SJSA1 (cell line): Measurements from ENCODE around the gene RPL21. TPM values are rescaled to one million over a fixed set of nuclear protein-coding genes. Genes with fewer than 3 reads are reported as not detected.

Experiments used
- DNase-seq, 2 experiments: peaks; one replicate each; pipeline ENCODE4 v3.0.0-alpha.2; 2015 to 2020; ENCODE audit warnings: low spot score in 2 of 2, low read depth in 1 of 2
- H3K27ac ChIP-seq: fragments of 250-450 bp; sonication (Bioruptor Pico); 2 replicates; pipeline ENCODE4 v1.5.1; 2020; ENCODE audit warnings: mild to moderate bottlenecking, moderate library complexity
- H3K27me3 ChIP-seq: fragments of 250-450 bp; sonication (Bioruptor Pico); replicated peaks from 2 replicates; pipeline ENCODE4 v1.5.1; 2020; ENCODE audit warnings: mild to moderate bottlenecking, moderate library complexity
- H3K36me3 ChIP-seq: fragments of 250-450 bp; sonication (Bioruptor Pico); 2 replicates; pipeline ENCODE4 v1.5.1; 2020; ENCODE audit warnings: mild to moderate bottlenecking
- H3K4me1 ChIP-seq: fragments of 250-450 bp; sonication (Bioruptor Pico); replicated peaks from 2 replicates; pipeline ENCODE4 v1.6.1; 2021; ENCODE audit warnings: mild to moderate bottlenecking
- H3K4me3 ChIP-seq: fragments of 250-450 bp; sonication (Bioruptor Pico); 2 replicates; pipeline ENCODE4 v1.5.1; 2020; ENCODE audit warnings: mild to moderate bottlenecking
- H3K9me3 ChIP-seq: fragments of 250-450 bp; sonication (Bioruptor Pico); replicated peaks from 2 replicates; pipeline ENCODE4 v1.5.1; 2020; ENCODE audit warnings: mild to moderate bottlenecking
- total RNA-seq: library from RNA; depleted of rRNA; stranded (reverse); fragments of >200 nt; shearing (Covaris generic); gene quantifications from 2 replicates; pipeline ENCODE4 v1.2.3, GENCODE V29; 2014; rRNA removed

RPL21 gene
- total RNA-seq, 1 experiment from 2014 or later, result 625 TPM

DNA sequence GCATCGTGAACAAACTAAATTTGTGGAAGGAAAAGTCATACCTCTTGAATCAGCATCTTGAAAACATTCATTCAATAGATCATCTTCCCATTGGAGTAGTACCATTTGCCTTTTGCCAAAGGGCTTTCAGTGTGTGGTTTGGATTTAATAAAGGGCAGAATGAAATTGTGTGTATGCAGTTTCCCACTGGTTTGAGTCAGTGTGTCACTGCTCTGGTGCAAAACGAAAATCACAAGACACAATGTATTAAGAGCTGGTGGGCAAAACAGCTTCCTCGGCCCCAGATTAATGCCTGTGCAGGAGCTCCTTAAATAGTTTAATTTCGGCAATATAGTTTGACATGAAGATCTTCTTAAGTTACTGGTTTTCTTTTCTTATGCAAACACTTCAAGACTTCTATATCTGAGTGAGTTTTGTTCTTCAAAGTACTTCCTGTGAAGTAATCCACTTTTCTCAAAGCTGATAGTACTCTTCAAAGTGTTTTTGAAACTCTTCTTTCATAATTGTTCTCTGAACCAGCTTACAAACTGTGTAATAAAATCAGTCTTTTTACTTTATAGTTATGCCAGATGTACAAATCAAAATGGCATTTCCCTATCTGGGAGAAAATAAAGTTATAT, 51.4 kb downstream of the RPL21 start:
- Histone ChIP-seq H3K4me3 (no peak overlapping the region), H3K36me3 (no peaks in the 10 kb centered on the region), H3K27ac (no peak overlapping the region), H3K9me3 (no peaks in the 10 kb centered on the region), H3K4me1 (no peaks in the 10 kb centered on the region), H3K27me3 (no peaks in the 10 kb centered on the region)
- DNase-seq, result no peak

- Histone ChIP-seq H3K9me3 (no peaks in the 10 kb centered on the region), H3K27me3 (no peaks in the 10 kb centered on the region), H3K4me1 (peaks cover 1% of the 10 kb centered on the region; the same call in 1 of the 2 replicates), H3K36me3 (no peaks in the 10 kb centered on the region), H3K27ac (no peak overlapping the region), H3K4me3 (no peak overlapping the region)
- DNase-seq, result no peak
Measured at GRCh38 chr13:27304099-27304498, 52.7 kb downstream of the RPL21 start.

- no peak for DNase-seq
- H3K36me3 ChIP-seq, result no peaks in the 10 kb centered on the region
- peaks cover 6% of the 10 kb centered on the region for H3K4me1 ChIP-seq
- no peaks in the 10 kb centered on the region for H3K27me3 ChIP-seq
- H3K9me3 ChIP-seq, result no peaks in the 10 kb centered on the region
- no peak overlapping the region for H3K4me3 ChIP-seq
- H3K27ac ChIP-seq, result no peak overlapping the region
Measured at GRCh38 chr13:27304611-27305010, 53.3 kb downstream of the RPL21 start.

Other genes with a start within 250 kb of the RPL21 start
- gene USP12, start 79.7 kb upstream of the RPL21 start, total RNA-seq, result 10.9 and 16.2 TPM in 2 replicates
- gene RASL11A, start 19.3 kb downstream of the RPL21 start, total RNA-seq, result 1.6 and 1.9 TPM in 2 replicates
- 58.8 and 106 TPM in 2 replicates for gene GTF3A, start 173.1 kb downstream of the RPL21 start, total RNA-seq
- gene MTIF3, start 199.0 kb downstream of the RPL21 start, total RNA-seq, result 16.9 and 26.9 TPM in 2 replicates